ENCODE measurements around the gene PIK3R4. TPM values are rescaled to one million over a fixed set of nuclear protein-coding genes. Genes with fewer than 3 reads are reported as not detected.

Gene PIK3R4
- total RNA-seq (2021; fragmentation: NEBNext Ultra II Directional; extraction: Animal tissue kit (Norgen Biotek cat#: 25700)) = 10 to 100 TPM; 21.3 to 28.3 (median 22.9) TPM
- long read RNA-seq, full-length matches to known transcripts = 1 of 8 reads
- long read RNA-seq, partial matches to known transcripts = 7 of 8 reads
- long read RNA-seq, other reads (novel, unspliced or antisense) = 0 of 8 reads

- H3K27me3 Mint-ChIP-seq (ENCODE audit: insufficient read depth) = peaks cover 3% of the 10 kb centered on the region; the same call in 1 of the 2 replicates
- peak; percentile 98 for DNase-seq
- H3K36me3 Mint-ChIP-seq (ENCODE audit: low read depth) = peaks cover 9% of the 10 kb centered on the region
- no peak within 1 kb of the TSS for H3K4me3 Mint-ChIP-seq
- no peak for TF ChIP-seq CTCF (IDR thresholded peaks at IDR 0.05)
- peaks cover 38% of the 10 kb centered on the region for H3K4me1 Mint-ChIP-seq (ENCODE audit: low read depth)
- no peaks in the 10 kb centered on the region for H3K9me3 Mint-ChIP-seq
- H3K27ac Mint-ChIP-seq = no peak within 1 kb of the TSS; the same call in 1 of the 2 replicates
Observed at GRCh38 chr3:130746246-130747039, at the start of gene PIK3R4. Gene PIK3R4 (minus strand): TSS chr3:130746829. CDS start chr3:130745218, 1,611 bp downstream.

- DNase-seq = no peak
- H3K4me3 Mint-ChIP-seq = no peak overlapping the region
- TF ChIP-seq CTCF (IDR thresholded peaks at IDR 0.05) = no peak
- H3K27me3 Mint-ChIP-seq (ENCODE audit: insufficient read depth) = no peaks in the 10 kb centered on the region
- no peaks in the 10 kb centered on the region for H3K36me3 Mint-ChIP-seq (ENCODE audit: low read depth)
- H3K4me1 Mint-ChIP-seq (ENCODE audit: low read depth) = no peaks in the 10 kb centered on the region
- no peaks in the 10 kb centered on the region for H3K9me3 Mint-ChIP-seq
- H3K27ac Mint-ChIP-seq = no peak overlapping the region
Observed at GRCh38 chr3:130795396-130795795, 48.8 kb upstream of the PIK3R4 start.

GRCh38 chr3:130792246-130792645 lies 45.6 kb upstream of the PIK3R4 start:
- no peak for DNase-seq
- no peak overlapping the region for H3K27ac Mint-ChIP-seq
- no peak overlapping the region for H3K4me3 Mint-ChIP-seq
- H3K4me1 Mint-ChIP-seq (ENCODE audit: low read depth) = no peaks in the 10 kb centered on the region
- TF ChIP-seq CTCF (IDR thresholded peaks at IDR 0.05) = no peak
- H3K27me3 Mint-ChIP-seq (ENCODE audit: insufficient read depth) = peaks cover 3% of the 10 kb centered on the region; the same call in 1 of the 2 replicates
- H3K9me3 Mint-ChIP-seq = no peaks in the 10 kb centered on the region
- H3K36me3 Mint-ChIP-seq (ENCODE audit: low read depth) = no peaks in the 10 kb centered on the region

GRCh38 chr3:130789782-130790322 lies 43.2 kb upstream of the PIK3R4 start:
- DNase-seq = no peak
- no peak for TF ChIP-seq CTCF (IDR thresholded peaks at IDR 0.05)
- H3K27ac Mint-ChIP-seq = no peak overlapping the region
- no peaks in the 10 kb centered on the region for H3K9me3 Mint-ChIP-seq
- no peaks in the 10 kb centered on the region for H3K36me3 Mint-ChIP-seq (ENCODE audit: low read depth)
- H3K4me3 Mint-ChIP-seq = no peak overlapping the region
- peaks cover 4% of the 10 kb centered on the region; the same call in 1 of the 2 replicates for H3K27me3 Mint-ChIP-seq (ENCODE audit: insufficient read depth)
- no peaks in the 10 kb centered on the region for H3K4me1 Mint-ChIP-seq (ENCODE audit: low read depth)

- no peak for TF ChIP-seq CTCF (IDR thresholded peaks at IDR 0.05)
- Mint-ChIP-seq H3K27me3 (ENCODE audit: insufficient read depth) (peaks cover 4% of the 10 kb centered on the region; the same call in 1 of the 2 replicates), H3K27ac (no peak overlapping the region), H3K4me1 (ENCODE audit: low read depth) (no peaks in the 10 kb centered on the region), H3K36me3 (ENCODE audit: low read depth) (no peaks in the 10 kb centered on the region), H3K4me3 (no peak overlapping the region), H3K9me3 (no peaks in the 10 kb centered on the region)
- DNase-seq = no peak
Observed at GRCh38 chr3:130787422-130788068, 40.9 kb upstream of the PIK3R4 start.

Measured in HFFc6 (cell line).